CD4-positive, alpha-beta T cell treated with Interleukin-10 for 1 hour (primary cell): ENCODE results near the gene MACROH2A1.

Source experiments
- DNase-seq: peaks from one replicate; pipeline ENCODE4 v3.0.0-alpha.2; 2020

The MACROH2A1 gene

GRCh38 chr5:135398855-135399793 lies at the start of gene MACROH2A1:
TSS of gene MACROH2A1 (minus strand) at chr5:135399231. CDS start at chr5:135389093, 10,138 bp downstream.
- peak; percentile 84 for DNase-seq

DNA sequence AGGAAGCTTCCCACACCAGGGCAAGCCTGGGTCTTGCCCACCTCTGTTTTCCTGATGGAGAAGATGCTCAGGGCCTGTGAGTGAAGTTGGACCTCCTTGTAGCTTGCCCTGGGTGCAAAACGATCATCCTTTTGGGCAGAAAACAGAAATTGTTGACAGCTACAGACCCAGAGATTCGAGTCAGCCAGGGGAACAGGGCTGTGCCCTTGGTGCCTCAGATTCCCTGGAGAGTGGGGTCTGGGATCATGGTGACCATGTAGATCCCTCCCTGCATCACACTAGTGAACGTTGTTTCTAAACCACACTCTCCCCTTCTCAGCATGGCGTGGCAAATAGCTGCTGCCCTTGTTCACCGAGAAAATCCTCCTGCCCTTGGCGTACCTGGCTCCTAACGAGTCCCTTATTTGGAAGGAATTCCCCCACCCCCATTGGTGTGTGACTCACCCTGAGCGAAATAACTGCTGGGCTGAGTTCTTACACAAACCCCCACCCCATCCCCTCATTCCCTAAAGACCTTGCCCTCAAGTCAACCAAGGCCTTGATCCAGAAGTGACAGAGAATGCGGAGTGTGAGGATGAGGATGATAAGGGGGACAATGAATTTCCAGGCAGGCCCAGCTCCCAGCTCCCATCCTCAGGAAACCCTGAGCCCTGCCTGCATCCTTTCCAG lies 49.2 kb upstream of the MACROH2A1 start:
- DNase-seq = no peak

- no peak for DNase-seq
Observed at GRCh38 chr5:135447298-135447929, 48.4 kb upstream of the MACROH2A1 start, which contains the start of gene DCANP1. TSS of gene DCANP1 (minus strand) at chr5:135447348. CDS start at chr5:135447108, 240 bp downstream.

GRCh38 chr5:135446615-135447014 lies 47.6 kb upstream of the MACROH2A1 start:
- no peak for DNase-seq

DNA sequence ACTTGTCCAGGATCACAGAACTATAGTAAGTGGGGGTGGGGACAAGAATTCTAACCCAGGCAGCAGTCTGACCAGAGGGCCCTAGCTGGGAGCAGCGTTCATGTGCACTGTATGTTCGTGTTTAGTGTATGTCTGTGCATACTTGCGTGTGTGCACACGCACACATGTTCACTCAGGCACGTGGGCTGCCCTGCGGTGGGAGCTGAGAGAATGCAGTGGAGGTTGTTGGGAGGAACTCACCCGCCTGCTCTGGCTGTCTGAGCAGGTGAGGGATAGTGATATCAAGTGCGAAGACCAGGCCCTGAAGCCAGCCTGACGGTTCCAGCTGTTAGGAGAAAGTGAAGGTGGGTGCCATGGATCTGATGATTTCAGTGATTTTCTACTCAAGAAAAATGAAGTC lies 47.2 kb upstream of the MACROH2A1 start:
- DNase-seq = no peak

DNA sequence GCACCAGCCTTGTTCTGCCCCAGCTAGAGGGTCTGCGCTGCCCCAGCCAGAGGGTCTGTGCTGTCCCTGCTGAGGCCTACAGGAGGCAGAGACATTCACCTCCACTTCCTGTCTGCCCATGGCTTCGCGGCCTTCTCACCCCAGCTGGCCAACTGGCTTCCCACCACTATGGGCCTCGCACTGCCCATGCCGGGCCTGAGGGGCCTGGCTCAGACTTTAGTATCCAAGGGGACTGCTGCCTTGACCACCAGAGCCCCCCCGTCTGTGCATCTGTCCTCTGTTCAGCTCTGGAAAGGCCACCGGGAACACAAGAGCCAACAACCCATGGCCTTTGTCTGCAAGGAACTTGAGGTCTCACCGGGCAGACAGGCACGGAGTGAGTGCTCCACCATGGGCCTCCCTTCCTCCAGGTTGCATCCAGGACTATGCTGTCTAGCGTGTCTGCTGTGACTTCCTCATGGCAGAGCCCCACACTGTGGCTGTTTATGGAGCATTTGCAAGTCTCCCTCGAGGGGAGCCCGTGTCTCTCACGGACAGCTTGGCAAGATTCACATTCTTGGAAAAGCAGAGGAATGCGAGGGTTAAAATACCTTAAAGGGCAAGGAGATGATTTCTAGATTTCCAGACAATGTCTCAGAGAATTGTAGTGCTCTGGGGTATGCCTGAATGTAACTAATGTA lies 46.4 kb upstream of the MACROH2A1 start:
- DNase-seq = no peak

DNA sequence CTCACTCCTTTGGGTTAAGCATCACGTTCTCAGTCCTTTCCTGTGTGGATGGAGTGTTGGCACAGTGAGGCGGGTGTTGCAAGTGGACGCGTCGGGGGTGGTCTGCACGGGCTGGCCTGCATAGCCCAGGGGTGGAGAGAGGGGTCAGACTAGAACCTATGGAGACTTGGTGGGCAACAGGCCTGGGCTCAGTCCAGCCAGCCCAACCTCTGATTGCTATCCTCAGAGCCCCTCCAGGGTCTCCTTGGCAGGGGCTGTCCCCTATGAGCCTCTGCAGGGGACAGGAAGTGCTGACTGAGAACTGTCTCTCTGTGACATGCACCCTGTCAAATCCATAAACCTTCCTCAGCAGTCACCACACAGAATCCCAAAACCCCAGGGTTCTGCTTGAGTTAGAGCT lies 45.9 kb upstream of the MACROH2A1 start:
- DNase-seq = no peak

DNA sequence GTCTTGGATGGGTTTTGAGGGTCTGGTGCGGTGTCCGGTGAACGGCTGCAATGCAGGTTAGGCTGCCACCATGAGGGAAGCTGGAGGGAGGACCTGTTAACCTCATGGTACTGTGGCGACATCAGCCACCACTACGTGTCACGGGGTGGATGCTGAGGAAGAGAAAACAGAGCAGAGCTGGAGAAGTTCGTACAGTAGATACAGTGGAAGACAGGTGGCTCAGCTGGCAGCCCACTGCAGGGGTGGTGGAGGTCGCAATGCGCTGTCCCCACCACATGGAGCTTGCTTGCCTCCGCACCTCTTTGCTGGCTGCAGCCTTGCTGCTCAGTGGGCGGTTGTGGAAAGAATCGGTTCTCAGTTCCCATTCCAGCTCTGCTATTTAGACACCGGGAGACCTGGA lies 45.3 kb upstream of the MACROH2A1 start:
- DNase-seq = no peak

DNA sequence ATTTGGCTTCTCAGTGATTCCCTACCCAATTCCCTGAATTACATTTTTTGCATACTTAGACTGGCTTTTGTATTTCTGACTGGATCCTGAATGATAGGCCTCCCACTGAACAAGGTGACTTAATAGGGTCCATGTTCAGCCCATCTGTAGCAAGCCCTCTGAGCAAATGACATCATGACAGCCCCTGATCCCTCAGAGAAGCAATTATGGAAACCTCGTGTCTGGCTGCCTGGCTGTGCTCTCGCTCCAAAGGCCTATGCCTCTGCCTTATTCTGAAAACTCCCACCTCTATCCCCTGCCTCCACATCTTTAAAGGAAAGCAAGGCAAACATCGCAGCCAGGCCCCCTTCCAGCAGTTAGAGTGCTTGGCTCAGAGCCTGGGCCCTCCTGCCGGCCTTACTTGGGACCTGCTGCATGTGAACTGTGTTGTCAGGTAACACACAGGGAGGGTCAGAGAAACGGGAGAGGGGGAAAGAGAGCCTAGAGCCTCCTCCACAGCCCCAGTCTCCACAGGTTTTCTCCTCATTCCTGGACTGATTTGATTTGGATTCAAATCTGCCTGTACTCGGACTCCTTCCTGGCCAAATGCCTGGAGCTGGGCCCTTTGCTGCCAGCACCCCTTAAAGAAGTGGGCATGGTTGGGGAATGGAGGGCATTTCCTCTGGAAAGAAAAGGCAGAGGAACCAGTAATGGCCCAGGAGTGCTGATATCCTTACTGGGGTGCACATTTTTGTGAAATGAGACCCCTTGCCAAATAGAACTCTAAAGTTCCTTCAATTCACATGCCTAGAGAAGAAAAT lies 44.3 kb upstream of the MACROH2A1 start:
- DNase-seq = no peak

- no peak for DNase-seq
Observed at GRCh38 chr5:135442431-135443160, 43.6 kb upstream of the MACROH2A1 start.

DNA sequence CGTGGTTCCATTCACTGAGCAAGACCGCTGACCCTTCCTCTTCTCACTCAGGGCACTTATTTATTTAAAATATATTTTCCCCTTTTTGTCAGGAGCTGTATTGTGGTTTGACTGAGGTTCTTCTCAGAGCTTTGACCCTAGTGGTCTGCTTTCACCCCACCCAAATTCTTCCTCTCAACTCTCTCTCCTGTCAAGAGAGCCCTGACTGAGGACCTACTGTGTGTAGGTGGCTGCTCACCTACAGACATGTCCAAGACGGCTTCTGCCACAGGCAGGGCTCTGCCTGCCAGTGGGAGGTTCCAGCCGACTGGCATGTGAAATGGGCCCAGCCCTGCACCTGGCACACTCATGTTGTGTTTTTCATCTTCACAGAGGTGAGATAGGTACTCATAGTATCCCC lies 42.9 kb upstream of the MACROH2A1 start:
- no peak for DNase-seq

DNA sequence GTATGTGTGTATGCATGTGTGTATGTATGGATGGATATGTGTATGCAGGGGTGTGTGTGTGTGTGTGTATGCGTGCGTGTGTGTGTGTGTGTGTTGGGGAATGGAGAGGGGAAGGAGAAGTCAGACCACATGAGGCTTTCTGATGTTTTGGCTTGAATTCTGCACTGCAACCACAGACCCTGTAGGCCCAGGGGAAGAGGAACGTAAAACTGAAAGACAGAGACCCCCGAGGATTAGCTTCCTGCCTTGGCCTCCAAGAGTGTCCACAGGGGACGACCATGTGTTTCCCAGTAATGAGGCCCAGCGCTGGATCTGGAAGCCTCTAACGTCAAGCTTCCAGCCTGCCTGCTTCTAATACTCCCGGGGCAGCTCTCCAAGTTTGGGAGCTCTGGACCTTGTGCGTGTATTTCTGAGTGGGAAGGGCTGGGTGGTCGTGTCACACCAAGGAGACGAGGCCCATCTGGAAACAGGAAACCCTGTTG lies 42.4 kb upstream of the MACROH2A1 start:
- no peak for DNase-seq

GRCh38 chr5:135440916-135441315 lies 41.9 kb upstream of the MACROH2A1 start:
- DNase-seq = no peak

DNA sequence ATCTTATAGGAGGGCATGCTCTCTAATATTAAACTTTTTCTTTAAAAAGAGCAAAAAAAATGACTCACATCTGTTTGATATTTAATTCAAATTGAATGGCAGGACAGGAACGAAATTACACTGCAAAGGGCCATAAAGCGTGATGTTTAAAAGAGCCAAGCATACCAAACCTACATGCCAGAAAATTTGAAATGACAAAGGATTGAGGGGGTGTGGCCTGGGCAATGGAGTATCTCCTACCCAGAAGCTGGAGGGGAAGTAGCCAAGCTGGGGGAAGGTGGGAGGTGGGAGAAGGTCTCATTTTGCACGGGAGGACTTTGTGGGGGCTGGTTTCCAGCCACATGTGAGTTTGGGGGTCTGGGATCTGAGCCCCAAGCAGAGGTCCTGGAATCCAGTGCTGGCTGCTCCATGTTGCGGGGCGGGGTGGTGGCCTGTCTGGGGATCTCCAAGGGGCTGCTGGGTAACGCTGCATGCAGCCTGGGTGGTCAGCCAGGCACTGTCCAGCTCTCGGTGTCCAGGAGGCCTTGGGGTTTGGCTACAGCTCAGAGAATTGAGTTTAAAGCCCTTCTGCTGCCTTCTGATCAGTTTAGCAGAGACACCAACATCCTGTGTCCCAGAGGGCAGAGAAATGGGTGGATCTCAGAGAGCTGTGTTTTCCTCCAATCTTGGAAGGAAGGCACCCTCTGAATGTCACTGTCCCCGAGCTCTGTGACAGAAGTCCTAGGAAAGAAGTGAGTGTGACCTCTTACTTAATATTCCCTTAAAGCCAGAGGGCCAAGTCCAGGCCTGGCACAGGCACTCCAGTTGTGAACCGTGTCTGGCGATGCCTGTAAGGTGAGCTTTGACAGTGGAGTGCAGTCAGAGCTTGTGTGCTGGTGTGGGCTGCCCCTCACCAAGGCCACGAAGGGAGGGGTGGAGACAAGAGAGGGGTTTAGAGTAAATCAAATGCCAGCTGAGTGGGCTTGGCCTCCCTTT lies 40.5 kb upstream of the MACROH2A1 start:
- no peak for DNase-seq

DNA sequence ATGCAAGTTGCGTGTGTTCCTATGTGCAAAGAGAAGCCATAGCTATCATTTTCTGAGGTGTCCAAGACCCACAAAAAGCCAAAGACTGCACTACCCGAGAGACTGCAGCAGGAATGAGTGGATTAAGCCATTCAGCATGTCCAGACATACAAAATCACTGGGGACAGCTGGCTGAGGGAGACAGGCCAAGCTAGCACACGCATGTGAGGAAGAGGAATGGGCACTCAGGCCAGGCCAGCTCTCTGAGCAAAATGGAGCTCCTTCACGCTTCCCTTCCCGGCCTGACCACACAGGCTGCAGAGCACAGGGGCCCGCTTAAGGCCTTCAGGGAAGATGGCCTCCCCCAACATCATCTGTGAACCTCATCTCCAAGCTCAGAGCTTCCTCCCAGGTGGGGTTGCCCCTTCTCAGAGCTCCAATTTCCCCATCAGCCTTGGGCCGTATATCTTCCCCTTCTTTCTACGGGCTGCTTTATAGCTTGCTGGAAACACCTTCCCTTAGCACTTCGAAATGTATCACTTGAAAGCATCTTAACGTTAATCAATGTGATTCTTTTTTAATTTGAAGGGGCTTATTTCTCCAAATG lies 39.7 kb upstream of the MACROH2A1 start:
- DNase-seq = no peak

GRCh38 chr5:135437796-135438560 lies 38.9 kb upstream of the MACROH2A1 start:
- DNase-seq = no peak

DNA sequence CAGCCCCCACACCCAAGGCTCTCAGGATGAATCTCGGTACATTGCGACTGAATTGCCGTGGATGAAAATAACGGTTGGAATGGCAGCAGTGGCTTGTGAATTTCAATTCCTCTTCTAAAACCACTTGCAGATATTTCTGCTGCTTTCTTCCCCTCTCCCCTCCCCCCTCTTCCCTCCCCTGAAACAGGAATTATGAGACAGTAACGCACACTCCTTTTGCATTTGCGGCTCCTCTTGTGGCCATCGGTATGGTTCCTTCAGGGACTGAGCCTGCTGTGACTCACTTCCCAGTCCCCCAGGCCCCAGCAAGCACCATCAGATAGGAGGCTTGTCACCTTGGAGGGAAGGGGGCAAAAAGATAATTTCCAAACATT lies 38.4 kb upstream of the MACROH2A1 start:
- DNase-seq = peak; percentile 5

DNA sequence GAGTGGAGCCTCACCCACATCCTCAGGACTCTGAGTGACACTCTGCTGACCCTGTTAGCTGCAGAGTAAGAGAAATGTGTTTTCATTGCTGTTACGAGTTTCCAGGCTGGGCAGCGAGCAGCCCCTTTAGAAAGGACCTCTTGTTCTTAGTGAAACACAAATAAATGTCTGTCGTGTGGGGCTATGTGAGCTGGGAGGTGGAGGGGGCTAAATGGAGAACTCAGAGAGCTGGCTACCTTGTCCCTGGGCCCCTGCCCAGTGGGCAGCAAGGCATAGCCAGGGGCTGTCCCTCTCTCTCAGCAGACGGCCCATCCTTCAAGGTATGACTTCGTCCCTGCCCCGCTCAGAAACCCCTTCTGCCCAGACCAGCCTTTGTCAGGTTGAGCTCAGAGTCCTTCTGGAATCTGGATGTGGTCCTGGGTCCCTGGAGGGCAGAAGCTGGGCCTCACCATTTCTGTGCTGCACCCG lies 38.0 kb upstream of the MACROH2A1 start:
- DNase-seq = no peak
